SK-N-SH treated with all-trans-retinoic acid at 6 μM for 48 hours (cell line): Measurements from ENCODE around the gene UBE2G1.

Source experiments
- POU6F1 ChIP-seq: fragments of 250-450 bp; sonication (Bioruptor Pico); IDR thresholded peaks from 2 replicates; pipeline ENCODE4 v1.8.0; 2021; ENCODE audit warnings: low read depth, mild to moderate bottlenecking, moderate library complexity, borderline replicate concordance
- PPARA ChIP-seq: fragments of 250-450 bp; sonication (Bioruptor Pico); IDR thresholded peaks from 2 replicates; pipeline ENCODE4 v1.5.0; 2020; ENCODE audit warnings: mild to moderate bottlenecking, borderline replicate concordance
- SNAI2 ChIP-seq: fragments of 250-450 bp; sonication (Bioruptor Pico); IDR thresholded peaks from 2 replicates; pipeline ENCODE4 v1.5.0; 2020; ENCODE audit warnings: mild to moderate bottlenecking, moderate library complexity
- ZFP3 ChIP-seq: fragments of 250-450 bp; sonication (Bioruptor Pico); IDR thresholded peaks from 2 replicates; pipeline ENCODE4 v1.5.0; 2020; ENCODE audit warnings: mild to moderate bottlenecking, moderate library complexity
- ZNF8 ChIP-seq: fragments of 450-650 bp; formaldehyde crosslinking; IDR thresholded peaks from 2 replicates; pipeline ENCODE4 v1.5.0; 2020; ENCODE audit warnings: mild to moderate bottlenecking, moderate library complexity

GRCh38 chr17:4247361-4247970 lies 119.0 kb downstream of the UBE2G1 start:
- no peak for TF ChIP-seq ZFP3 (CRISPR knock-in tag)
- no peak for TF ChIP-seq SNAI2 (CRISPR knock-in tag)
- no peak for TF ChIP-seq POU6F1 (CRISPR knock-in tag)
- no peak for TF ChIP-seq ZNF8
- no peak for TF ChIP-seq PPARA (CRISPR knock-in tag)
